H9 (cell line): ENCODE results near the gene DNAJC18. TPM values are rescaled to one million over a fixed set of nuclear protein-coding genes. Genes with fewer than 3 reads are reported as not detected.

Source experiments
- DNase-seq: peaks from one replicate; pipeline ENCODE4 v3.0.0-alpha.2; 2017
- H2AFZ ChIP-seq: one replicate; pipeline ENCODE4 v1.6.1; 2013; ENCODE audit warnings: mild to moderate bottlenecking, low read length, control low read depth, moderate library complexity
- H2AK5ac ChIP-seq: 2 replicates; pipeline ENCODE4 v1.6.1; 2013; ENCODE audit warnings: low read length, control low read depth, mixed read lengths; ENCODE audit not compliant: insufficient read length
- H2BK120ac ChIP-seq: one replicate; pipeline ENCODE4 v1.6.1; 2013; ENCODE audit warnings: low read depth, mild to moderate bottlenecking, low read length, control low read depth, inconsistent platforms; ENCODE audit not compliant: poor library complexity, severe bottlenecking
- H2BK12ac ChIP-seq: 2 replicates; pipeline ENCODE4 v1.6.1; 2013; ENCODE audit warnings: low read length, control low read depth, mixed read lengths, low read depth; ENCODE audit not compliant: insufficient read length
- H2BK15ac ChIP-seq: 2 replicates; pipeline ENCODE4 v1.6.1; 2013; ENCODE audit warnings: low read depth, low read length, control low read depth
- H2BK20ac ChIP-seq: one replicate; pipeline ENCODE4 v1.6.1; 2013; ENCODE audit warnings: low read depth, mild to moderate bottlenecking, low read length, control low read depth, inconsistent platforms; ENCODE audit not compliant: poor library complexity, severe bottlenecking
- H2BK5ac ChIP-seq: 2 replicates; pipeline ENCODE4 v1.6.1; 2013; ENCODE audit warnings: low read length, control low read depth, mixed read lengths; ENCODE audit not compliant: insufficient read length
- H3K14ac ChIP-seq: 2 replicates; pipeline ENCODE4 v1.6.1; 2013; ENCODE audit warnings: low read length, control low read depth; ENCODE audit not compliant: insufficient read depth
- H3K18ac ChIP-seq: 2 replicates; pipeline ENCODE4 v1.6.1; 2013; ENCODE audit warnings: low read depth, mild to moderate bottlenecking, mixed read lengths, low read length, control low read depth; ENCODE audit not compliant: insufficient read length
- H3K23ac ChIP-seq: 2 replicates; pipeline ENCODE4 v1.6.1; 2013; ENCODE audit warnings: low read length, control low read depth, mixed read lengths, low read depth; ENCODE audit not compliant: insufficient read length
- H3K23me2 ChIP-seq: 2 replicates; pipeline ENCODE4 v1.6.1; 2013; ENCODE audit warnings: low read depth, mild to moderate bottlenecking, mixed read lengths, low read length, control low read depth; ENCODE audit not compliant: insufficient read length, poor library complexity, severe bottlenecking
- H3K27ac ChIP-seq: 2 replicates; pipeline ENCODE4 v1.5.1; 2013; ENCODE audit warnings: low read length, control low read depth, mixed read lengths, low read depth; ENCODE audit not compliant: insufficient read length
- H3K27me3 ChIP-seq: 2 replicates; pipeline ENCODE4 v1.6.1; 2013; ENCODE audit warnings: low read length, control low read depth, inconsistent platforms; ENCODE audit not compliant: insufficient read depth
- H3K4ac ChIP-seq: 2 replicates; pipeline ENCODE4 v1.6.1; 2013; ENCODE audit warnings: low read depth, mild to moderate bottlenecking, control low read depth, inconsistent platforms, low read length, moderate library complexity
- H3K4me1 ChIP-seq: 2 replicates; pipeline ENCODE4 v1.6.1; 2013; ENCODE audit warnings: low read length, control low read depth, inconsistent platforms; ENCODE audit not compliant: insufficient read depth
- H3K4me2 ChIP-seq: 2 replicates; pipeline ENCODE4 v1.6.1; 2013; ENCODE audit warnings: low read length, control low read depth, mixed read lengths; ENCODE audit not compliant: insufficient read length, insufficient read depth
- H3K56ac ChIP-seq: 2 replicates; pipeline ENCODE4 v1.6.1; 2013; ENCODE audit warnings: low read depth, mild to moderate bottlenecking, mixed read lengths, low read length, control low read depth; ENCODE audit not compliant: insufficient read length
- H3K79me1 ChIP-seq: 2 replicates; pipeline ENCODE4 v1.6.1; 2013; ENCODE audit warnings: low read depth, mild to moderate bottlenecking, moderate library complexity, low read length, control low read depth, inconsistent platforms; ENCODE audit not compliant: insufficient read depth, poor library complexity, severe bottlenecking
- H3K79me2 ChIP-seq: 2 replicates; pipeline ENCODE4 v1.6.1; 2013; ENCODE audit warnings: low read length, control low read depth, inconsistent platforms; ENCODE audit not compliant: insufficient read depth
- H3K9ac ChIP-seq: 2 replicates; pipeline ENCODE4 v1.6.1; 2013; ENCODE audit warnings: low read length, control low read depth, mixed read lengths; ENCODE audit not compliant: insufficient read length; ENCODE audit errors: extremely low read depth
- H3K9me3 ChIP-seq: one replicate; pipeline ENCODE4 v1.6.1; 2013; ENCODE audit warnings: low read depth, low read length, inconsistent platforms; ENCODE audit not compliant: control insufficient read depth
- H3T11ph ChIP-seq: one replicate; pipeline ENCODE4 v1.6.1; 2013; ENCODE audit warnings: mild to moderate bottlenecking, low read length, control low read depth, inconsistent platforms
- H4K20me1 ChIP-seq: one replicate; pipeline ENCODE4 v1.6.1; 2013; ENCODE audit not compliant: control insufficient read depth, insufficient read length, insufficient read depth
- H4K5ac ChIP-seq: 2 replicates; pipeline ENCODE4 v1.6.1; 2013; ENCODE audit warnings: low read depth, mild to moderate bottlenecking, mixed read lengths, low read length, control low read depth; ENCODE audit not compliant: insufficient read length
- H4K8ac ChIP-seq: replicated peaks from 2 replicates; pipeline ENCODE4 v1.6.1; 2013; ENCODE audit warnings: low read length, control low read depth, mixed read lengths, low read depth; ENCODE audit not compliant: insufficient read length
- H4K91ac ChIP-seq: 2 replicates; pipeline ENCODE4 v1.6.1; 2013; ENCODE audit warnings: low read depth, mild to moderate bottlenecking, moderate library complexity, mixed read lengths, low read length, control low read depth; ENCODE audit not compliant: insufficient read length
- H3K27ac Mint-ChIP-seq, 3 experiments: 2 replicates in 2 of 3; 3 replicates in 1 of 3; pipeline ENCODE4 v1.8.0; 2020 to 2021; ENCODE audit warnings: mixed read lengths in 3 of 3, mild to moderate bottlenecking in 1 of 3, moderate library complexity in 1 of 3
- H3K27me3 Mint-ChIP-seq: 2 replicates; pipeline ENCODE4 v1.8.0; 2021; ENCODE audit warnings: low read depth, mild to moderate bottlenecking, moderate library complexity, mixed read lengths
- H3K36me3 Mint-ChIP-seq, 3 experiments: 2 replicates in 2 of 3; 3 replicates in 1 of 3; pipeline ENCODE4 v1.8.0; 2020 to 2021; ENCODE audit warnings: low read depth in 3 of 3, mixed read lengths in 3 of 3; ENCODE audit not compliant: insufficient read depth in 1 of 3
- H3K4me1 Mint-ChIP-seq, 2 experiments: 2 replicates each; pipeline ENCODE4 v1.8.0; 2020; ENCODE audit warnings: mixed read lengths in 2 of 2
- H3K4me3 Mint-ChIP-seq, 2 experiments: 2 replicates in 1 of 2; 3 replicates in 1 of 2; pipeline ENCODE4 v1.8.0; 2020 to 2021; ENCODE audit warnings: mild to moderate bottlenecking in 2 of 2, mixed read lengths in 2 of 2, moderate library complexity in 1 of 2
- H3K9me3 Mint-ChIP-seq, 2 experiments: 2 replicates in 1 of 2; 3 replicates in 1 of 2; pipeline ENCODE4 v1.8.0; 2020; ENCODE audit warnings: mild to moderate bottlenecking in 2 of 2, mixed read lengths in 2 of 2, moderate library complexity in 1 of 2
- CTCF ChIP-seq: fragments of 200-600 bp; sonication (generic); conservative IDR thresholded peaks from 3 replicates; pipeline ENCODE4 v1.8.0; 2021; ENCODE audit warnings: antibody characterized with exemption, mild to moderate bottlenecking
- WGBS: extraction: QIAGEN DNeasy Blood & Tissue Kit; methylation state at CpG from one replicate; pipeline ENCODE4 v1.1.7; 2013; ENCODE audit warnings: missing lambda C conversion rate, low lambda C conversion rate, mixed read lengths; ENCODE audit not compliant: insufficient read length; ENCODE audit errors: extremely low coverage; 5-methylcytosine and 5-hydroxymethylcytosine counted together
- total RNA-seq: library from RNA; stranded (reverse); gene quantifications from 2 replicates; pipeline ENCODE4 v1.2.1, GENCODE V29; 2021

The DNAJC18 gene
- total RNA-seq, 1 experiment from 2014 or later: 26.5 TPM

DNA sequence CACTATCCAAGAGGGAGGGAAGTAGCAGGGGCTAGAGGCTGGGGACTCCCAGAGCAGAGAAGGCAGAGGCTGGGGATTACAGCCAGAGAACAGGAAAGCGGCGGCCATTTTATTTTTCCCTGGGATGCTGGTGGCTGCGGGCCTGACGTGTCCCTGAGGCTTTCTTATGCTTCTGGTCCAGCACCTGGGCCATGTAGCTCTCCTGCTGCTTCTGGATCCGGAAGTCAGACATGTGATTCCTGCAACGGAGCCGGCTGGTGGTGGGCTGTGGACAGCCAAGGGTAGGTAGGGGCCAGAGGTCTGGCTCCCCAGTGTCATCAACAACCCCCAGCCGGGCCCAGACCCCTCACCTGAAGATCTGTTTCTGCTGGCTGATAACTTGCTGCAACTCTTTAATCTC is 42.6 kb downstream of the DNAJC18 start:
- no peak overlapping the region; the same call in 1 of the 2 replicates for H3K14ac ChIP-seq
- no peak overlapping the region for H3K18ac ChIP-seq
- no peak overlapping the region for H4K8ac ChIP-seq
- H3K56ac ChIP-seq: no peak overlapping the region
- no peak overlapping the region for H3K4ac ChIP-seq
- no peak overlapping the region for H2AFZ ChIP-seq
- peaks cover 4 to 23% (median 16%) of the 10 kb centered on the region in 3 experiments for H3K36me3 Mint-ChIP-seq
- H4K20me1 ChIP-seq: no peaks in the 10 kb centered on the region
- no peak overlapping the region for H3K9ac ChIP-seq
- H3K4me2 ChIP-seq: no peak overlapping the region
- no peak overlapping the region for H2BK15ac ChIP-seq
- H3K23ac ChIP-seq: no peak overlapping the region
- DNase-seq: no peak
- H2BK5ac ChIP-seq: no peak overlapping the region
- H3K79me2 ChIP-seq: no peaks in the 10 kb centered on the region
- H2AK5ac ChIP-seq: no peak overlapping the region
- no CpG with 5 or more reads among the region's 8 CpGs for WGBS
- no peak overlapping the region for H4K5ac ChIP-seq
- H3K27me3 ChIP-seq: peaks cover 8% of the 10 kb centered on the region
- H4K91ac ChIP-seq: no peak overlapping the region
- H3K27me3 Mint-ChIP-seq: peaks cover 28% of the 10 kb centered on the region
- H3K4me3 Mint-ChIP-seq: no peak overlapping the region
- peaks cover 22% of the 10 kb centered on the region for H3K23me2 ChIP-seq
- H3T11ph ChIP-seq: no peak overlapping the region
- no peak for TF ChIP-seq CTCF
- H2BK20ac ChIP-seq: no peak overlapping the region
- H3K27ac Mint-ChIP-seq: peak overlapping the region in 1 of 3 experiments; percentile 83; a peak in 1 of 7 replicates
- no peaks in the 10 kb centered on the region for H3K9me3 Mint-ChIP-seq
- H2BK12ac ChIP-seq: no peak overlapping the region
- peaks cover 4% of the 10 kb centered on the region; the same call in 1 of the 2 replicates for H3K4me1 ChIP-seq
- no peak overlapping the region for H2BK120ac ChIP-seq
- no peaks in the 10 kb centered on the region for H3K79me1 ChIP-seq
- no peak overlapping the region for H3K27ac ChIP-seq
- peaks cover 16 to 29% of the 10 kb centered on the region in 2 experiments for H3K4me1 Mint-ChIP-seq
- H3K9me3 ChIP-seq: no peaks in the 10 kb centered on the region
